Ishikawa (cell line): ENCODE measurements around the gene MAGOH.

Source experiments
- CEBPB ChIP-seq: IDR thresholded peaks from 2 replicates; pipeline ENCODE4 v1.6.1; 2012
- CREB1 ChIP-seq: IDR thresholded peaks from 2 replicates; pipeline ENCODE4 v1.6.1; 2012; ENCODE audit warnings: low read depth
- EGR1 ChIP-seq: IDR thresholded peaks from 2 replicates; pipeline ENCODE4 v1.6.1; 2012
- EP300 ChIP-seq: IDR thresholded peaks from 2 replicates; pipeline ENCODE4 v1.6.1; 2012; ENCODE audit warnings: borderline replicate concordance
- FOXM1 ChIP-seq: IDR thresholded peaks from 2 replicates; pipeline ENCODE4 v1.6.1; 2012; ENCODE audit warnings: low read depth, borderline replicate concordance
- MAX ChIP-seq: IDR thresholded peaks from 2 replicates; pipeline ENCODE4 v1.6.1; 2012
- NFIC ChIP-seq: IDR thresholded peaks from 2 replicates; pipeline ENCODE4 v1.6.1; 2012
- RAD21 ChIP-seq: IDR thresholded peaks from 2 replicates; pipeline ENCODE4 v1.6.1; 2012; ENCODE audit warnings: low read depth
- TAF1 ChIP-seq: IDR thresholded peaks from 2 replicates; pipeline ENCODE4 v1.6.1; 2012; ENCODE audit warnings: low read depth, mild to moderate bottlenecking
- TCF12 ChIP-seq: IDR thresholded peaks from 2 replicates; pipeline ENCODE4 v1.6.1; 2012; ENCODE audit warnings: low read depth
- TEAD4 ChIP-seq: IDR thresholded peaks from 2 replicates; pipeline ENCODE4 v1.6.1; 2012
- USF1 ChIP-seq: IDR thresholded peaks from 2 replicates; pipeline ENCODE4 v1.6.1; 2012
- YY1 ChIP-seq: IDR thresholded peaks from 2 replicates; pipeline ENCODE4 v1.6.1; 2012; ENCODE audit warnings: low read depth
- ZBTB7A ChIP-seq: IDR thresholded peaks from 2 replicates; pipeline ENCODE4 v1.6.1; 2012; ENCODE audit warnings: low read depth
- TF ChIP-seq, protein P1 (sequence below): IDR thresholded peaks from 2 replicates; pipeline ENCODE4 v1.6.1; 2012; ENCODE audit warnings: low read depth, mild to moderate bottlenecking

Gene MAGOH

DNA sequence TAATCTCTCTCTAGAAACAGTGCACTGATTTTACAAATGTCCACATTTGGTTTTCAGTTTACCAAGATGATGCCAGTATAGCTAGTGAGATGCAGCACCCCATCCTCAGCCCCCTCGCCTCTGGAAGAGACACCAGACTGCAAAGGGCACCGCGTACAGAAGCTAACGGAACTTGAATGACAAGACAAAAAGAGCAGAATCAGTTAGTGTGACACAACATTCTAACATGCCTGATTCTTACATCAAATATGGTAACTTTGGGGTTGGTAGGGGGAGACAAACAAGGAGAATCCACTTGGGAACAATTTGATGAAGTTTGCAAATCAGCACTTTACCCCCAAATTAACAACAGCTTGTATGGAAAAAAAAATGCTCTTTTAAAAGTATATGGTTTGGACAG lies 4.1 kb upstream of the MAGOH start:
- TF ChIP-seq CREB1 (no peak), EGR1 (no peak), TCF12 (no peak), TEAD4 (no peak), NFIC (no peak)

DNA sequence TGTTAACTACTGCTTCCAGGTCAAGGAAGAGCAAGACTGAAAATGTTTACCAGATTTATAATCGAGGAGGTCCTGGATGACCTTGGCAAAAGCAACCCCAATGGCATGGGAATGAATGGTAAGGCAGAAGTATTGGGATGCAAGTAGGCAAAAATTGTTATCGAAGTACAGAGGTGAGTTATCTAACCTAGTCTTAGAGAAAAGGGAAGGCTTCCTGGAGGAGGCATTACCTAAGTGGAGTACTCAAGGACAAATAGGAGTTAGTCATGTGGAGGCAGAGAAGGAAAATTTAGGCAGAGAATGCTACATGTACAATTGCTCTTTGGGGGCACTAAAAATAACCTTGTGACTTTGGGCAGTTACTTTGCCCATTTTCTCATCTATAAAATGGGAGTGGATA lies 3.5 kb upstream of the MAGOH start:
- TF ChIP-seq YY1 (no peak), USF1 (no peak), NFIC (no peak), MAX (no peak), FOXM1 (no peak), TCF12 (no peak)

DNA sequence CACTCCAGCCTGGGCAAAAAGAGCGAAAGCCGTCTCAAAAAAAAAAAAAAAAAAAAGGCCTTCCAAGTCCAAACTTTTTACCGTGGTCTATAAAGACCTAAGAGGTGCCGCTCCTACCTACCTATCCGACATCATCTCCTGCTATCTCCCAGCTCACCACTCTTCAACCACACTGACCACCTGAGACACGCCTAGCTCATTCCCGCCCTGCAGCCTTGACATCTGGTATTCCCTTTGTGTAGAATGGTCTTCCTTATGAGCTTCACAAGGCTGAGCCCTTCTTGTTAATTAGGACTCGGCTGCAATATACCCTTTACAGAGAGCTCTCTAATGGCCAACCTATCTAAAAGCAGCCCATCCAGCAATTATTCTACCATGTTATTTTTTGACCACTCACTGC lies 680 bp downstream of the MAGOH start:
- TF ChIP-seq ZBTB7A: no peak
- no peak for TF ChIP-seq CEBPB
- TF ChIP-seq MAX: no peak
- TF ChIP-seq CREB1: no peak
- no peak for TF ChIP-seq TAF1
- TF ChIP-seq YY1: no peak
- TF ChIP-seq NFIC: no peak
- no peak for TF ChIP-seq RAD21
- no peak for TF ChIP-seq TCF12
- no peak for TF ChIP-seq EGR1
- no peak for TF ChIP-seq EP300
- TF ChIP-seq, protein P1, sequence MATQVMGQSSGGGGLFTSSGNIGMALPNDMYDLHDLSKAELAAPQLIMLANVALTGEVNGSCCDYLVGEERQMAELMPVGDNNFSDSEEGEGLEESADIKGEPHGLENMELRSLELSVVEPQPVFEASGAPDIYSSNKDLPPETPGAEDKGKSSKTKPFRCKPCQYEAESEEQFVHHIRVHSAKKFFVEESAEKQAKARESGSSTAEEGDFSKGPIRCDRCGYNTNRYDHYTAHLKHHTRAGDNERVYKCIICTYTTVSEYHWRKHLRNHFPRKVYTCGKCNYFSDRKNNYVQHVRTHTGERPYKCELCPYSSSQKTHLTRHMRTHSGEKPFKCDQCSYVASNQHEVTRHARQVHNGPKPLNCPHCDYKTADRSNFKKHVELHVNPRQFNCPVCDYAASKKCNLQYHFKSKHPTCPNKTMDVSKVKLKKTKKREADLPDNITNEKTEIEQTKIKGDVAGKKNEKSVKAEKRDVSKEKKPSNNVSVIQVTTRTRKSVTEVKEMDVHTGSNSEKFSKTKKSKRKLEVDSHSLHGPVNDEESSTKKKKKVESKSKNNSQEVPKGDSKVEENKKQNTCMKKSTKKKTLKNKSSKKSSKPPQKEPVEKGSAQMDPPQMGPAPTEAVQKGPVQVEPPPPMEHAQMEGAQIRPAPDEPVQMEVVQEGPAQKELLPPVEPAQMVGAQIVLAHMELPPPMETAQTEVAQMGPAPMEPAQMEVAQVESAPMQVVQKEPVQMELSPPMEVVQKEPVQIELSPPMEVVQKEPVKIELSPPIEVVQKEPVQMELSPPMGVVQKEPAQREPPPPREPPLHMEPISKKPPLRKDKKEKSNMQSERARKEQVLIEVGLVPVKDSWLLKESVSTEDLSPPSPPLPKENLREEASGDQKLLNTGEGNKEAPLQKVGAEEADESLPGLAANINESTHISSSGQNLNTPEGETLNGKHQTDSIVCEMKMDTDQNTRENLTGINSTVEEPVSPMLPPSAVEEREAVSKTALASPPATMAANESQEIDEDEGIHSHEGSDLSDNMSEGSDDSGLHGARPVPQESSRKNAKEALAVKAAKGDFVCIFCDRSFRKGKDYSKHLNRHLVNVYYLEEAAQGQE: no peak
- no peak for TF ChIP-seq USF1
- no peak for TF ChIP-seq TEAD4
- no peak for TF ChIP-seq FOXM1

GRCh38 chr1:53220962-53221286 lies 17.4 kb downstream of the MAGOH start:
- TF ChIP-seq EGR1: no peak
- no peak for TF ChIP-seq EP300
- no peak for TF ChIP-seq CREB1
- TF ChIP-seq USF1: no peak
- TF ChIP-seq MAX: no peak
- TF ChIP-seq TAF1: no peak

- TF ChIP-seq TAF1: peak; percentile 90
- TF ChIP-seq CEBPB: no peak
- TF ChIP-seq TEAD4: peak; percentile 70
- TF ChIP-seq YY1: peak; percentile 67; the same call in 1 of the 2 replicates
- no peak; the same call in 1 of the 2 replicates for TF ChIP-seq EP300
- TF ChIP-seq RAD21: no peak
- peak; percentile 41 for TF ChIP-seq USF1
- TF ChIP-seq TCF12: peak; percentile 66; the same call in 1 of the 2 replicates
- 0 out of 2 replicates have a peak, but pooled peaks have one; percentile 36 for TF ChIP-seq CREB1
- TF ChIP-seq FOXM1: peak; percentile 39; the same call in 1 of the 2 replicates
- peak; percentile 84 for TF ChIP-seq EGR1
- TF ChIP-seq ZBTB7A: peak; percentile 50; the same call in 1 of the 2 replicates
- TF ChIP-seq, protein P1: no peak; the same call in 1 of the 2 replicates
- TF ChIP-seq NFIC: peak; percentile 33; the same call in 1 of the 2 replicates
- TF ChIP-seq MAX: peak; percentile 91
Observed at GRCh38 chr1:53220171-53220961, 18.0 kb downstream of the MAGOH start, which contains the start of gene CZIB. TSS of gene CZIB (minus strand) at chr1:53220634. CDS start at chr1:53220575, 59 bp downstream.
